Measurements from ENCODE around the gene MMS19. TPM values are rescaled to one million over a fixed set of nuclear protein-coding genes. Genes with fewer than 3 reads are reported as not detected.
"Not testable (repeated sequence)": the region's sequence is repeated elsewhere in the genome, so short reads cannot be mapped to it uniquely, and the experiment has no call there.

MMS19 gene
- total RNA-seq, 1 donor from 2014 or later: 38.0 TPM

DNA sequence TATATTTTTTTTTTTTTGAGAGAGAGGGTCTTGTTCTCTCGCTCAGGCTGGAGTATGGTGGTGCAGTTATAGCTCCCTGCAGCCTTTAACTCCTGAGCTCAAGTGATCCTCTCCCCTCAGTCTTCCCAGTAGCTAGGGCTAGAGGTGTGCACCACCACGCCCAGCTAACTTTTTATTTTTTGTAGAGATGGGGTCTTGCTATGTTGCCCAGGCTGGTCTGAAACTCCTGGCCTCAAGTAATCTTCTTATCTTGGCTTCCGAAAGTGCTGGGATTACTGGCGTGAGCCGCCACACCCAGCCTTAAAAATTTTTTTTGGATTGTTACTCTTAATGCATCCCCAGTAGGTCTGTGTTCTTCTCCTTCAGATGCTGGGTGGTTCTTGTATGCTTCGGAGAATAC, 4.7 kb upstream of the MMS19 start:
- DNase-seq (ENCODE audit: low spot score): no peak

DNA sequence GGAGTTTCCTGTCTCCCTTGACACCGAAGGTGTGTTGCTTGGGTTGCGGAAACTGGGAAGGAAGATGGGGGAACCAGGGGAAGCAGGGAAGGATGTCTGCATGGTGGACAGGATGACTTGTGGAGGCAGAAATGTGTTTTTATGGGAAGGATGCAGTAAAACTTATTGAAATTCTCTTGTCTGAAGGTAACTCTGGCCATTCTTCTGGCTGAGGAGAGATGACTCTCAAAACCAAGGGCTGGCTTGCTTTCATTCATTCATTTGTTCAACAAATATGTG, 2.0 kb upstream of the MMS19 start:
- DNase-seq (ENCODE audit: low spot score): no peak

DNA sequence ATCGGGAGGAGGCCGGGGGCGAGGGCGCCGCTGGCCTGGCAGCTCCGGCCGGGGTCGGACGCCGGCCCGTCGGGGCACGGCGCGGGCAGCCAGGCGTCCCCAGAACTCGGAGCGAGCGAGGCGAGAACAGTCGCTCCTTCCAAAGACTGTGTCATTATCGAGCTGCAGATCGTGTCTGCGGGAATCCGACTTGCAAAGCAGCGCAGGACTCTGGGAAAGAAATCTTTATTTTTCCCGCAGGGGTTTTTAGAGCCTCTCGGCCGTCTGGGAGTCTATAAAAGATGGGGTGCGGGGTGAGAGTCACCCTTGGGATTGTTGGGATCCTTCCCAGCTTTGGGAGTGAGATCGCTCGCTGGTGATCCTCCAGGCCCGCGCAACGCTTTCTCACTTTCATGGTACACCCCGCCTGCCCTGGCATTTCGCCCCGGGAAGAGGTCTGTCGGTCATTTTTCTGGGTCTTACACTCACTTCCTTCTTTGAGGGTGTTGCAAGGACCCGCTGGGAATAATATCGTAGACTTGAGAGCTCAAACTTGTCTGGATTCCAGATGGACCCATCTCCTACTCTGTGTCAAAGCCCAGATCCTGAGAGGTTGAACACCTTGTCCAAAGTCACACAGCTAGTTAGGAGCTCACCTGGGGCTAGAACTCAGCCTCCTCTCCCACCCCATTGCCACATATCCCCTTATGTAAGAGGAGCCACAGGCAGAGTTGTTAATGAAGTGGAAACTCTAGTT, 1.5 kb upstream of the MMS19 start:
- DNase-seq (ENCODE audit: low spot score): no peak

DNA sequence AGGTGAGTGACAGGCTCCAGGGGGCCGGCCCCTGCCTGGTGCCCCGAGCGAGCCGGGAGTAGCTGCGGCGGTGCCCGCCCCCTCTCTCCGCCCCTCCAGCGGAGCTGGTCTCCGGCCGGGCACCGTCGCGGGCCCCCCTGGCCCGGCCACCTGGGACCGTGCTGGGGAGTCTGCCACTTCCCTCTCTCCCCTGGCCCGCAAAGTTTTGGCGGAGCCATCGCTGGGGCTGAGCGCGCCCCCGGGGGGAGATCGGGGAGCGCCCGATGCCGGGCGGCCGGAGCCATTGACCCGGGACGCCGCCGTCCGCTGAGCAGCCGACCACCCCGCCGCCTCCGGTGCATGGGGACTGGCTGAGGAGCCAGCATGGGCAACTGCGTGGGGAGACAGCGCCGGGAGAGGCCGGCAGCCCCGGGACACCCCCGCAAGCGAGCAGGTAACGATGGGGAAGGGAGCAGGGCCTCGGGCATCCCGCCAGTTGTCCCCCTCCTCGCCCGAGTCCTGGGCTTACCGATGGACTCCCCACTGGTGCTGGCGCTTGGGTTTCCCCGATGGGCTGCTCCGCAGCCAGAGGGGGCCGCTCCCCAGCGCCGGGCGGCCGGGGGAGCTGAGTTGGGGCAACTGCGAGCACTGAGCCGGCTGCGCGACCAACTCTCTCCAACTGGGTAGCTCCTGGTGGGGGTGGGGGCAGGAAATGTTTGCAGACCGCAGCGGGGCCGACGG, 779 bp upstream of the MMS19 start, which contains the start of gene UBTD1:
UBTD1 (plus strand) TSS at position 84 of the 720 bp plus-strand sequence; CDS start at position 364, 280 bp downstream.
- peak; percentile 90 for DNase-seq (ENCODE audit: low spot score)

DNA sequence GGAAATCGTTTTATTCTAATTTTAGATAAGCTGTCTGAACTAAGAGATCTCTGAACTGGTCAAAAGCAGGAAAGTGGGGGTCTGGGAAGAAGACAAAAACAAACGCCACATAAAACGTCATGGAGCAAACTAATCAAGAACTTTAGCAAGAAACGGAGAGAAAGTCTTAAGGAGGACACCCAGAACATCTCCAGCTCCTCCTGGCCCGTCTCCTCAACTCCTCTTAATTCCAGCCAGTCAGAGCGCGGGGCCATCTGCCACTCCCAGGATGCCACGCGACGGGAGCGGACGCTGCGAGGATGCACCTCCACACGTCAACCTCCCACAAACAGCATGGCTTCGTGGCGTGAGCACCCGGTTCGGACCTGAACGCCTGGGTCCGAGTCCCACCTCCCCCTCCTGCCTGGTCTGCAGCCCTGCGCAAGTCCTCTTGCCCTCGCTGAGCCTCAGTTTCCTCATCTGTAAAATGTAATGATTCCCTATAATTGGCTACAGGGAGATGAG, 598 bp downstream of the MMS19 start:
- peak; percentile 94 for DNase-seq (ENCODE audit: low spot score)

DNA sequence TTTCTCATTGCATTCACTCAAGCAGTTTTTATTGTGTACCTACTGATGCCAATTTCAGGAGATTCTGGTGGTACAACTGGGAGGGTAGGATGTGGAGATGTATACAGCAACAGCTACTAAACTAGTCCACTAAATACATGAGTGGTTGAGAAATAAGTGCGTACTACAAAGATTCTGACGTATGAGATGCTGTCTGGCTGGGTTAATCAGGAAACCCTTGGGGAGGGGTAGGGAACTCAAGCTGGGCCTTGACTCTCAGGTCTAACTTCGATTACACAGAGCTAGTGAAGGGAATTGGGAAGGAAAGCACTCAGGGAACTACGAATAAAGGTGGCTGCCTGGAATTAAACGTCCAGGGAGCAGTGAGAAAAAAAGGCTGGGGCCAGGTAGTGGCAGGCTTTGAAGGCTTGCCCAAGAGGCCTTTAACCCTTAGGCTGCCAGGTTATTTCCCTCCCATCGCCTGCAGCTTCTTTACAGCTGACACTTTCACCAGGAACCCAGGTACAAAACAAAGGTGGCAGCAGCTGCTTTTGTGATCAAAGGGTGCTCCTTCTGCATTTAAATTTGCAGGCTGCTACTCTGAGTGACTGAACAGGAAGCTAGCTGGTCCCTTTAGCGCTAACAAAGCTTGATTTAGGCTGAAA, 3.2 kb downstream of the MMS19 start:
- no peak for DNase-seq (ENCODE audit: low spot score)

DNA sequence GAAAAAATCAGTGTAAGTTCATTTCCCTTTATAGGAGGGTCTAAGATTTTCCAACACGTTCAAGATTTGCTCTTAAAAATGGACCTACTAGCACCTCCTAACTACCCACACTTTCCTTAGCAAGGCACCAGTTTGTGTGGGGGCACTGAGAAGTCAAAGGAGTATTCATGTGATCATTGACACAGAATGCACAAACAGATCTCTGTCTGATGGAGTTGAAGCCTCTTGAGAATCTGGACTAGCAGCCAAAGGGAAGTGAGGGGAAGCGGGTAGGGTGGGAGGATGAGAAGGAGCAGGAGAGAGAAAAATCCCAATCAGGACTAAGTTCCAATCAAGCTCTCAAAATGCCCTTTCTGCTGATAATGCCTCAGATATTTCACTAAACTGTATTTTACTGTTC, 4.1 kb downstream of the MMS19 start:
- no peak for DNase-seq (ENCODE audit: low spot score)

DNA sequence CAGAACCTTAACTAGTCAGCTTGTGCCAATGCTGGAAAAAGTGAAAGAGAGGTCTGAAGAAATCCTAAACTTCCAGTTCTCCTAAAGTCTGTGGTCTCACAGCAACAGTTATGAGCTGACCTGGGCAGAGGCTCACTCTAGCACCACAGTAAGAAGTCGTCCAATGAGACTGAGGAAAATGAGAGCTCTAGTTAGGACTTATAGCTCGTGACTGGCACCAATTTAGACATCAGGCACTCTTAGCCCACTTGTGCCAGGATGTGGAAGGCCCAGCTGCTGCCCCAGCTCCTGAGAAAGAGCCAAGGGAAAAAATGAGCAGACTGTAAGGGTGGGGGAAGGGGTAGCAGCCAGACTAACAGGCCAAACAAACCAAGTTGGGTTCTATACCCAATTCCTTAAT, 7.6 kb downstream of the MMS19 start:
- DNase-seq (ENCODE audit: low spot score): no peak

DNA sequence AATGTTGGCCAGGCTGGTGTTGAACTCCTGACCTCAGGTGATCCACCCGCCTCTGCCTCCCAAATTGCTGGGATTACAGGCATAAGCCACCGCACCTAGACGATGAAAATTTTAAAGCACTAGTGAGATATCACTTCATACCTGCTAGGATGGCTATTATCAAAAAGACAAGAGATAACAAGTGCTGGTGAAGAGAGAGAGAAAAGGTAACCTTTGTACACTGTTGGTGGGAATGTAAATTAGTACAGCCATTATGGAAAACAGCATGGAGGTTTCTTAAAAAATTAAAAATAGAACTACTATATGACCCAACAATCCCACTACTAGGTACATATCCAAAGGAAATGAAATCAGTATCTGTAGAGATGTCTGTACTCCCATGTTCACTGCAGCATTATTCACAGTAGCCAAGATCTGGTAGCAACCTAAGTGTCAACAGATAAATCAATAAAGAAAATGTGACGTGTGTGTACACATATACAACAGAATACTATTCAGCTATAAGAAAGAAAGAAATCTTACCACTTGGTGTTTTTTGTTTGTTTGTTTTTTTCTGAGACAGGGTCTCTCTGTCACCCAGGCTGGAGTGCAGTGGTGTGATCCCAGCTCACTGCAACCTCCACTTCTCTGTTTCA, 12.5 kb downstream of the MMS19 start:
- peak; percentile 9 for DNase-seq (ENCODE audit: low spot score)

DNA sequence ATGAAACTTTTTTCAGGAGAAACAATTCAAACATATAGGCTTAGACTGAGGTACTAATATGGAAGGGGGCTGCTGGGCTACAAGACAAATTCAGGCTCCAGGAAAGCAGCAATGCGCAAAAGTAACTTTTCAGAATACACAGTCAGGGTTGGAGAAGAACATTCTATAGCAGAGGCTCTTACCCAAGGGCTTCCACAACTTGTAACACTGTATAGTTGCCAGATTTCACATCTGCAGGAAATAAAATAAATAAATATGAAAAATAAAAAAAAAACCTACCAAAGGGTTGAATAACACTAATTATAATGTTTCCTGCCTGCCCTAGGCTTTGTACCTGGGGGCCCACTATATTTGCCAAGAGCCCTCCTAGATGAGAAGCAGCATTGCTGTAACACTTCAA, 14.3 kb downstream of the MMS19 start:
- DNase-seq (ENCODE audit: low spot score): no peak

DNA sequence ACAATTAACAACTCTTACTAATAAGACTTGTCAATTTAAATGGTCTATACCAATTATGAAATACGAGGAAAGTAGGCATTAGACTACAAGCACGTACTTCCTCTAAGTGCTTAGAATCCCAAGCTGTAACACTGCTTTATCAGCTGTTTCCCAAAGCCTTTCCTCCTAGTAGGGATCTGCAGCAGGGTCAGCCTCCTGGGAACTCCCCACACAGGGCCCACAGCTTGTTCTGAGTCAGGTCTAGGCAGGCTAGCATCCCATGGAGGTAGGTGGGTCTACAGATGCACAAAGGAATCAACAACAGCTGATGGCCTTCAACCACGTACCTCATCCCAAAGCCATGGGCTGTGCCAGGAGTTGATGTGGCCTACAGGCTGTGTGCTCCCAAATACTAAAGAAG, 14.7 kb downstream of the MMS19 start:
- DNase-seq (ENCODE audit: low spot score): peak; percentile 26

DNA sequence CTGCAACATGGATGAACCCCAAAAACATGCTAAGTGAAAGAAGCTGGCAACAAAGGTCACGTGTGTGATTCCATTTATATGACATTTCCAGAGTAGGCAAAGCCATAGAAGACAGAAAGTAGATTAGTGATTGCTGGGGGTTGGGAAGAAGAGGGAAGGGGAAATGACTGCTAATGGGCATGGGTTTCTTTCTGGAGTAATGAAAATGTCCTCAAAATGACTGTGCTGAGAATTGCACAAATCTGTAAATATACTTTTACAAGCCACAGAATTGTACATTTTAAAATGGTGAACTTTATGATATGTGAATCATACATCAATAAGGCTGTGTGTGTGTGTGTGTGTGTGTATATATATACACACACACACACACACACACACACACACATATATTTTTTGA, 15.8 kb downstream of the MMS19 start:
- DNase-seq (ENCODE audit: low spot score): no peak

DNA sequence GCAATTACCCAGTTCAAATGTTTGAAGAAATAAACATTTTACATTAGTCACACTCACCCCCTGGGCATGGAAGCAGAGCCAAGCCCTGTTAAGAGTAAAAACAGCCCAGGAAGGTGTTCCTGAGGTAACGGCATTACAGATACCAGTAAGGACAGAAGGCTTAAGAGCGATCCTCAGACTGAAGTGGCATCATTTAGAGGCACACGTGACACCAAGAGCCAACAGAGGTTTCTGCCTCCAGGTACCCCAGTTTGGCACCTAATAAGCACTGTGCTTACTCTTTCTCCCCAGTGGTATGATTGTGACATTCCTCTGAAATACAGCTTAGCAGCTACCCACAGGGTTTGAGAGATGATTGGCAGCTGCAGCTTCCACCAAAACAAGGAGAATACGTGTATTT, 17.2 kb downstream of the MMS19 start:
- no peak for DNase-seq (ENCODE audit: low spot score)

DNA sequence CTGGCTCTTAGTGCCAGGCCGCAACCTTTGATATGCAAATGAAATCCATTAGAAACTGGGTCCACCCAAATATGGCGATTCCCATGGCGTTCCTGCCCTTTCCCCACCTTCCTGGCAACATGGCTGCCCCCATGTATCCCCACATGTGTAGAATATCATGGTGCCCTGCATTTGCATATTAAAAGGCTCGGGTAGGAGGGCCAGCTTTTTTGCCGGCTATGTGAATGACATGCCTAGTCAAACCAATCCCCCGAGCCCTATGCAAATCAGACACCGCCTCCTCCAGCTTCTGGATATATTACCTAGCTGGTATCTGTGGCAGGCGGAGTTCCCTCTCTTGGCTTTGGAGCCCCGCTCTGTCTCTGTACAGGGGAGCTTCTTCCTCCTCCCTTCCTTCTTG, 18.3 kb downstream of the MMS19 start:
- peak; percentile 57 for DNase-seq (ENCODE audit: low spot score)

DNA sequence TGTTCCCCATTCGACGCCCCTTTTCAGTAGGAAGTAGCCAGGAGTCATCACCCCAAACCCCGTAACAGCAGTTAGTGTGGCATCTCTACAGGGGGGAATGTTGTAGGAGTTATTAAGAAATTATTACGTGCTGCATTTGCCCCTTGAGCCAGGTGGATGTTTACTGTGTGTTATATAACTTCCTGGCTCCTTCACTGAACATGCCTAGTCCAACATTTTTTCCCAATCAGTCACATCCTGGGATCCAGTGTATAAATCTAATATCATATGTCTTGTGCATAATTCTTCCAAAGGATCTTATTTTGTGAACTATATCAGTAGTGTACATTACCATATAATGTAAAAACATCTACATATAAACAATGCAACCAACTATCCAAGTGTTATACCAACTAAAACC, 18.8 kb downstream of the MMS19 start:
- DNase-seq (ENCODE audit: low spot score): not testable (repeated sequence)

DNA sequence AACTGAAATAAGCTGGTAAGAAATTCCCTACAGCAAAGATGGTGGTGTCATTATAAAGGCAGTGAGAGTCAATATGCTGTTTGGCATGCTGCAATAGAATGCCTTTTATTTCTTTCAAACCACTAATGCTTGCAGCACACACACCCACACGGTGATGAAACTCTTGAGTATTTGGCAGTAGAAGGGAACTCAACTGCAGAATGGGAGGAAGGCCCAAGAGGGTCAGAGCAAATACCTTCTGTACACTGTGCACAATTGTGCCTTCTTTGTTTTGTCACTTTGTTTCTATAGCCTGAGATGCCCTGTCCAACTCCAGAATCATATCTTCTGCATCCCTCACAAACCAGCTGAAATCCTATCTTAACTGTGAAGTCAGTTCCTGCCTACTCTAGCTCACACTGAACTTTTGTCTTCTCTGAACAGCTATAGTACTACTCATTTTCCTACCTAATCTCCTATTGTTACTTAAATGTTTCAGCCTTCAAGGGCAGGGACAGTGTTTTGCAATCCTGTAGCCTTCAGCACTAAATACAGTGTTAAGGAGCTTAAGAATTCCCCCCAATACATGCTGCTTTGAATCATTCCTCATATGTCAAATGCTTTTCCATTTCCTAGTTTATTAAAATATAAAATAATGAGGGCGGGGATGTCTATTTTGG, 22.2 kb downstream of the MMS19 start:
- no peak for DNase-seq (ENCODE audit: low spot score)

DNA sequence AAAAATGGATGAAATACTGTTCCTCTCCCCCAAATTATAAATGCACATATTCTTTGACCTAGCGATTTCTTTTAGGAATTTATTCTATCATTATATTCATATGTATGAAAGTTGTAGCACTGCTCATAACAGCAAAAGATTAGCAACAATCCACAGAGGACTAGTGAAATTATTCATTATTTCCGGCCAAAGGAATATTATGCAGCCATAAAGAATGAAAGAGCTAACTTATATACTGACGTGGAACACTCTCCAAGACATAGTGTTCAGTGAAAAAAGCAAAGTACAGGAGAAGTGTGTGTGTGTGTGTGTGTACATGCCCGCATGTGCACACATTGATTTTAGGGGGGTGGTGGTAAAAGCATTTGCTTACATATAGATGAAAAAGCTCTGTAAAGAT, 23.3 kb downstream of the MMS19 start:
- DNase-seq (ENCODE audit: low spot score): no peak

DNA sequence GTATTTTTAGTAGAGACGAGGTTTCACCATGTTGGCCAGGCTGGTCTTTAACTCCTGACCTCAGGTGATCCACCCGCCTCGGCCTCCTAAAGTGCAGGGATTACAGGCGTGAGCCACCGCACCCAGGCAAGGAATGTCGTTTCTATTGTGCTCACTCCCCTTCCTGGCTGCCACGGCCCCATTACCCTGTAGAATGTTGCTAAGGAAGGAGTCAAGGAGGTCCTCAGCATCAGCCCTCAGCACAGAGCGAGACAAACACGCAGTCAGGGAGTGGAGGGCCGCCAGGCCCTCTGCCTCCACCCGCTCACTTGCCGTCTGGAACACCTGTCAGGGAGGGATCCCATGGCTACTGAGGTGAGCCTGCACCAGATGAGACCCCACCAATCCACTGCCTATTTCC, 29.4 kb downstream of the MMS19 start:
- peak; percentile 59 for DNase-seq (ENCODE audit: low spot score)

DNA sequence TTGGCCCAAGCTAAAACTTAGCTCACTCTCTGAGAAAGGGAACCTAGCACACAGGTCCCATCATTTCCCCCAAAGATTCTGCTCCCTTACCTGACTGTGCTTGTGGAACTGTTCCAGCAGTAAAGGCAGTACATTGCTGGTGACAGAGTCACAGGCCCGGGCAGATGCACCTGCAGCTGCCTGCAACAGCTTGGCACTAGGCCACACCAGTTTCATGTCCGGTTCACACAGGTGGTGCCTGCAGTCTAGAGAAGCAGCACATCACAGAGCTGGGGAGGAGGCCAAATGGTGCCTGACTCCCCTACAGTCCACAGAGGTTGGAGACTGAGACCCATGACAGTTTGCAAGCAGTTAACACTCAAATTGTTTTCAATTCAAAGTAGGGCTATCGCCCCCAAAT, 30.1 kb downstream of the MMS19 start:
- peak; percentile 57 for DNase-seq (ENCODE audit: low spot score)

DNA sequence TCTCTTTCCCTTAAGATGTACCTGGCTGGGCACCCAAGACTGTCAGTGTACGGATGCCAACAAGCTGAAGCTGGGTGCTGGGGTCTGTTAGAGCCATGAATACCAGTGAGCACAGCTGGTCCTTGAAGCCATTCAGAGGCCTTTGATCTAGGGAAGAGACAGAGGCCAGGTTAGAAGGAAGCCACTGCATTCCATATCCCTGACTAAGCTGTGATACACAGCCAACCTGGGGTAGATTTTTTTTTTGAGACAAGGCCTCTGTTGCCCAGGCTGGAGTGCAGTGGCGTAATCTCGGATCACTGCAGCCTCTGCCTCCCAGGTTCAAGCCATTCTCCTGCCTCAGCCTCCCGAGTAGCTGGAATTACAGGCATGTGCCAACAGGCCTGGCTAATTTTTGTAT, 31.5 kb downstream of the MMS19 start:
- peak; percentile 33 for DNase-seq (ENCODE audit: low spot score)

DNA sequence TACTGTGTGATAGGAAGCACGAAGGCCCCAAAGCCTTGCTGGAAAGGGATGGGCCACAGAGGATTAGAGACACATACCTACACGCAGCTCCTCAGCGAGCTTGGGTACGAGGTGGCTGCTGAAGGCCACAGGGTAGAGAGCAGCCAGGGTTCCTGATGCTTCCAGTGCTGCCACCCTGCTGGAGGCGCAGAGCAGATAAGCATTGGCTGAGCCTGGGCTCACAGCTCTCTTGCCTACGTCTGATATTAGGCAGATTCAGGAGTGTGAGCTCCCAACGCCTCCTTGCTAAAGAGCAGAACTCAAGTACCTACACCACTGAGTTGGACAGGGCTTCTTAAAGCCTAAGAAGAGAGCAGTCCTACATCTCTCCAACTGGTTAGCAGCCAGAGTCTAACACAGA, 32.2 kb downstream of the MMS19 start:
- DNase-seq (ENCODE audit: low spot score): peak; percentile 67
